Caki2 (cell line): ENCODE results near the gene ZNF746. TPM values are rescaled to one million over a fixed set of nuclear protein-coding genes. Genes with fewer than 3 reads are reported as not detected.
"Not testable (repeated sequence)": the region's sequence is repeated elsewhere in the genome, so short reads cannot be mapped to it uniquely, and the experiment has no call there.

Experiments used
- DNase-seq: peaks from one replicate; pipeline ENCODE4 v3.0.0-alpha.2; 2015; ENCODE audit warnings: low read depth
- in situ Hi-C: cut with HindIII; loops from 2 replicates; pipeline ENCODE4 v1.10.0; 2016; ENCODE audit warnings: low sequenced_read_pairs, low pct_unique_long_range_greater_than_20kb, mixed read lengths
- total RNA-seq: library from RNA; depleted of rRNA; stranded (reverse); fragments of >200 nt; shearing (Covaris generic); gene quantifications from 2 replicates; pipeline ENCODE4 v1.2.3, GENCODE V29; 2014; ENCODE audit warnings: low replicate concordance

The ZNF746 gene
- total RNA-seq, 1 experiment from 2014 or later = 41.4 TPM

DNA sequence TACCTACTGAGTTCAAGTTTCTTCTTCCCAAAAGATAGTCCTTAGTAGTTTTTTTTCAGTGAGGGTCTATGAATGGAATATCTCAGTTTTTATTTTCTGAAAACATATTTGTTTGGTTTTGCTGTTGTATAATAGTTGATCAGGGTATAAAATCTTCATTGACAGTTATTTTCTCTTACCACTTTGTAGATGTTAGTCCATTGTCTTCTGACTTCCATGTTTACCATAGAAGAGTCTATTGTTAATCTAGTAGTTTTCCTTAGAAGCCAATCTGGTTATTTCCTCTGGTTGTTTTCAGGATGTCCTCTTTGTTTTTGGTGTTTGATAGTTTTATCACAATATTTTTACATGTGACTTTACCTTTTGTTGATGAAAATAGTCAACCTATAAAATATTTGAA lies 31.2 kb downstream of the ZNF746 start:
- in situ Hi-C loops = no loop called here

GRCh38 chr7:149463500-149464161 lies 34.0 kb downstream of the ZNF746 start:
- in situ Hi-C loops = no loop called here
- no peak for DNase-seq

More for the DNA sequence above, 31.2 kb downstream of the ZNF746 start:
- DNase-seq = no peak

- in situ Hi-C loops = no loop called here
- no peak for DNase-seq
Observed at GRCh38 chr7:149462101-149462520, 35.5 kb downstream of the ZNF746 start.

DNA sequence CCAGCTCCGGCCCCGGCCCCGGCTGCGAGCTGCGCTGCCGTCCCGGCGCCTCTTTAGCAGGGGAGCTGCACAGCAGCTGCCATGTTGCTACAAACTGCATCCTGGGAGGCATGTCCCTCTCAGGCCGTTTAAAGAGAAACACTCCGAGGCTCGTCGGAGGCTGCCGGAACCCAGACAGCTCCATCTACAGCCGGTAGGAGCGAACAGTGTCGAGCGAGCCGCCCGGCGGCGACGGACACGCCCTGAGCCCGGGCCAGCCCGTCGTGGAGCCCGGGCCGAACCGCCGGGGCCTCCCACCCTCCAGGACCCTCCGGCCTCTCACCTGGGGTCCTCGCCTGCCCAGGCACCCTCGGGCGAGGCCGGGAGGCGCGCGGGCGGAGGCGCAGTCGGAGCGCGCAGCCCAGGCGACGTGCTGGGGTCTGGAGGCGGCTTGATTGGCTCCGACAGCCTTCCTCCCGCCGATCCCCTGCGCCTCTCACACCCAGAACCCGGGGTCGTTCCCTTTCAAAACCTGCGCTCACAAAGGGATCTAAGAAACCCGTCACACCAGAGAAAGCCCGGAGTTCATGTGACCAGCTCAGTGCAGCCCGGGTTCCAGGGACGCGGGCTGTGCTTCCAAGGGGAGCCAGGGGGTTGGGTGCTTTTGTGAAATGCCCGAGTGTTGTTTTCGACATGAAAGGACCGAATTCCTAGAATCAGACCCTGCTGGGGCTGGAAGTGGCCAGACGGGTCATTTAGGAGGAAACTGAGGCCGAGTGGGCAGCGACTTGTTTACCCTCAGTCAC lies 36.9 kb downstream of the ZNF746 start, which contains the start of gene ZNF777:
TSS of gene ZNF777 (minus strand) at position 570 of the 785 bp plus-strand sequence. CDS start 5,040 bp downstream, outside the sequence.
- DNase-seq = peak; percentile 75
- in situ Hi-C loops = no loop called here

DNA sequence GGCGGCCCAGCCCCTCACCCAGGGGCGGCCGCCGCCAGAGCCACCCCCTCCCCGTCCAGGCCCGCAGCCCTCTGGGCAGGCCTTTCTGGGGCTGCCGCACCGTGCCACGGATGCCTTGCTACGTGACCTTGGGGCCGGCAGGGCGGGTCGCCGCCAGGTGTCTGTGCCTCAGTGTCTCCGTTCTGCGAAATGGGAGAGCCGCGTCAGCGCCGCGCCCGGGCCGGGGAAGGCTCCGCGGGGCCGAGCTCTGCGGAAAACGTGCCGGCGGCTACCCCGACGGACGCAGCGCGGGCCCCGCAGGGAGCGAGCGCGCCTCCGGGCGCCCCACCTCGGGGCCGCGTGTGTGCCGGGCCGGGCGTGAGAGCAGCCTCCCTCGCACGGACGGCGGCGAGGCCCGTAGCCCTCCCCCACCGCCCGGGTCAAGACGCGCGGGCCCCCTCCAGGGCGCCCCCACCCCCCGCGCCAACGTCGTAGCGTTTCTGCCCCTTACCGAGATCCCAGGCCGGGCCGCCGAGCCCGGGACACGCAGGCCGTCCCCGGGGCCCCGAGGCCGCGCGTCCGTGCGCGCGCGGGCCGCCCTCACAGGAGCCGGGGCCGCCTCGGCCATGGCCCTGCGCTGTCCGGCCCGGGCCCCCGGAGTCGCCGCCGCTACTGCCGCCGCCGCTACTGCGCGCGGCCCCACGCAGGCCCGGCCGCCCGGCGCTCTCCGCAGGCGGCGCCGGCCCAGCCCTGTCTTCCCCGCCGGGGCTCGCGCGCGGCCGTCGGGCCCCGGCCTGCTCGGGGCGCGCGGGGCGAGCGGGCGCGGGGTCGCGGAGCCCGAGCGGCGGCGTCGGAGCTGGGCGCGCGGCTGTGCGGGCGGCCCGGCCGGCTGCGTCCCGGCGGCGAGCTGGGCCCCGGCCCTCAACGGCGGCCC lies 37.8 kb downstream of the ZNF746 start:
- in situ Hi-C loops = no loop called here
- peak; percentile 6 for DNase-seq

GRCh38 chr7:149459201-149459539 lies 38.4 kb downstream of the ZNF746 start:
- DNase-seq = no peak
- in situ Hi-C loops = no loop called here

GRCh38 chr7:149458235-149458634 lies 39.4 kb downstream of the ZNF746 start:
- no peak for DNase-seq
- in situ Hi-C loops = no loop called here

DNA sequence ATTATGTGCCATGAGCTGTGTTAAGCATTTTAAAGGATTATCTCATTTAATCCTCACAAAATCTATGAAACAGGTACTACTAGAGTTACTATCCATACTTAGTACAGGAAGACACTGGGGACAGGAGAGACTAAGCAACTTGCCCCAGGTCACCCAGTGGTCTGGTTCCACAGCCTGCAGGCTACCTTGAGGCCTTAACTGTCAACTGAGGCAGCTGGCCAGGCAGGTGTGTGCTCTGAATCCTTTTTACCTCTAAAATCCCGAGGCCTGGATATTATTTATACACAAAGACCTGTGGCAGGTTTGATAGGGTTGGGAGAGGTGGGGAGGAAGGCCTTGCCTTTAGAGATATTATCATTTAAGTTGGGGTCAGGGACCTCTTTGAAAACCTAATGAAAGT lies 39.8 kb downstream of the ZNF746 start:
- in situ Hi-C loops = no loop called here
- no peak for DNase-seq

DNA sequence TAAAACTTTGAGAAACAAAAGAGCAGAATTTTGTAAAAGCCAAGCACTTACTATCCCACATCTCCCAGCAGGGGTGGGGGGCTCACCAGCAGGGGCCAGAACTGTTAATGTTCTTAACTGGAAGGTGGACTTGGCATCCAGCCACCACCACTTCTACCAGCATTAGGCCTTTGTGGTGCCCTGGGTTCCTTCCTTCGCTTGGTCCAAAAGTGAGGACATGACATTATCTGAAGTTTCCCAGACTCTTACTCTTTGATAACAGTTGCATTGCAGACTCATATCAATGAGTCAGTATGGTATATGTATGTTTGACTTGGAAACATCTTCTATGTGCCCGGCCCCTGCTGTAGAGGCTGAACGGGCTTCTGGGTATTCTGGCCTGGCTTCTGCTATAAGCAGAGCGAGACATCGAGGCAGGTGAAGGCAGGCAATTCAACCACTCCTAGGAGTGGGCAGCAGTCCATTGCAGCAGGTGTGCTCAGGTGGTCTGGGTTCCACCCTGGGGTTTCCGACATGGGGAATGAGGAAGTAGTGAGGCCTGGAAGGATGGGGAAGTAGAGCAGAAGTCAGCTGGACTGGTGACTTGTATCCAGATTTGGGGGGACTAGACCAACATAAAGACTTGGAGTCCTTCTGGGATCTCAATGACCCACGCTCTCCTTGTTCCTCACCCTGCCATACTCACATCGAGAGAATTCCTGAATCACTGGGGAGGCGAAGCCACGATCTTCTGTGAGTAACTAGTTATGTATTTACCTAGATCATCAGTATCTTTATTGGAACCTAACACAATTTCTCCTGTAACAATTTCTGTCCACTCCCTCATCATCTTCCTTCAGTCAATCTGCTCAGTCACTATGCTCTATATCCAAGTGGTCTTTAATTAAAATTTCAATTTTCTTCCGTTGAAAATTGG lies 40.8 kb downstream of the ZNF746 start:
- in situ Hi-C loops = no loop called here
- no peak for DNase-seq

- no peak for DNase-seq
- in situ Hi-C loops = no loop called here
Observed at GRCh38 chr7:149455175-149455950, 42.2 kb downstream of the ZNF746 start.

DNA sequence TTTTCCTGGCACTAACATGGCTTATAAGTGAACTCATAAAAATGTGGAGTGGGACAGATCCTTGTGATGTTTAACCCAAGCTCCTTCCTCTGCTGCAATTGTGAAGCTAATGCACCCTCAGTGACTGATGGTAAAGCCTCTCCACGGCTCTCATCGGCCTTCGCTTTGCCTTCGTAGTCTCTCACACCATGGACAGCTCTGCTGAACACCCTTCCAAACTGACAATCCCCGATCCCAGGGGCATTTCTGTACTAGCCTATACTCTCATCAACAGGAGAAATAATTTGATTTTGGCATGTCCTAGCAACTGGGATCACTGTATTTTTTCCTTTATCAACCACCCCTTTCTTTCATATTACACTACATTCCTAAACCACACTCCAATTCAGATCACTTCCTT lies 42.9 kb downstream of the ZNF746 start:
- in situ Hi-C loops = no loop called here
- DNase-seq = no peak

DNA sequence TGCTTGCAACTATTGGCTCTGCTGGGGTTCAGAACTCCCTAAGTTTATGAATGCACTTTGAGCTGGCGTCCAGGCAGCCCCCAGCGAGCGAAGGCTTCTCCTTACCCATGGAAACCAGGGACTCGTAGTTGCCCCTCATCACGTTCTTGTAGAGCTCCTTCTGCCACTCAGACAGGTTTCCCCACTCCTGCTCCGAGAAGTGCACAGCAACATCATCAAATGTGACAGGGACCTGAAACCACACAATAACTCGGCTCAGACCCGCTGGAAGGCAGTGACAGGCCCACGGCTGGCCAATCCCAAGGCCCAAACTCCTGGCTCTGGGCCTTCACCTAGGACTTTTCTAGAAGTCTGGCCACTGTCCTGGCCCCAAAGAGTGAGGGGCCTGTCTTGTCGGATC lies 43.6 kb downstream of the ZNF746 start:
- in situ Hi-C loops = no loop called here
- no peak for DNase-seq

DNA sequence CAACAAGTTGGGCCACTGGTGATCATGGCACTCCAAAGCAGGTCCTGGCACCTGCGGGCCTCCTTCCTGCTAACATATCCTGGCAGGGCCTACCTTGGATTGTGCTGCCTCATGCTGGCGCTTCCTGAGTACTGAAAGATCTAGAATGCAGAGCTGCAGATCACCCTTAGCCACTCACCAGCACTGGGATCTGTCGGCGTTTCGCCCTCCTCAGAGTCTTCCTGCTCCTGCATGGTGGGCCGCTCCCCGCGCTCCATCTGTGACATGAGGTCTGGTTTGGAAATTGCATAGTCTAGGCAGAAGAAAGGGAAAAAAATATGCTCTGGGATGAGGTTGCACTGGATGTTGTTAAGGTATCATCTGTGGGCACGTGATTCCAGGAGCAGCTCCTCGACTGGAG lies 46.8 kb downstream of the ZNF746 start:
- in situ Hi-C loops = no loop called here
- no peak for DNase-seq

DNA sequence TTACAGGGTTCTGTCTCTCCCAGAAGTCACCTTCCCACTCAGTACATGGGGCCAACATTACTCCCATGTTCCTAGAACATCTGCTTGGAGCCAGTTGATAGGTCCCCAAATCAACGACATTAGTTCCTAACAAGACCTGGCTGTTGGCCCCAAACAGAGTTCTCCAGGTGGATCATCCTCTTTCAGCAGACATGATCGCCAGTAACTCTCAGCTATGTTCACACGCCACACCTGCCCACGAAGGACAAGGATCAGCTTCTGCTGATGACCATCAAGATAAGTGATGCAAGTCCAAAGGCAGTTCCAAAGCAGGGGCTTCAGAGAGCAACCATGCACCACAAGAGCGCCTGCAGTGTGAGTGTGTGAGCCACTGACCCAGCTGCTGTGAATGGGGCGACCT lies 47.7 kb downstream of the ZNF746 start:
- DNase-seq = no peak
- in situ Hi-C loops = no loop called here

DNA sequence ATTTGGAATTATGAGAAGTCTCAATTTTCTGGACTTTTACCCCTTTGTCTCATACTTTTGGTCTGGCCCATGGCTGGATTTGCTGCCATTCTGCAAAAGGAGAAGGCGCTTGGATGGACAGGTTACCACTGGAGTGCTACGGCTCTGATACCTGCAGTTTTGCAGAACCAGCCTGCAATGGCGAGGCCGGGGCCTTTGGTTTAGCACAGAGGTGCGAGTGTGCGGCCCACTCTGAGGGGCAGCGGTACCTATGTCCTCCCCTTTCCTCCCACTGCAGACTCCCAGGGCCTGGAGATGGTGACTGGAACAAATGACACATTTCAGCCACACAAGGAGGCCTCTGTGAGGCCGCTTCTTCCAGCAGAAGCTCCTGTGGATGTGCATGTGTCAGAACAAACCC lies 48.6 kb downstream of the ZNF746 start:
- in situ Hi-C loops = no loop called here
- DNase-seq = no peak

DNA sequence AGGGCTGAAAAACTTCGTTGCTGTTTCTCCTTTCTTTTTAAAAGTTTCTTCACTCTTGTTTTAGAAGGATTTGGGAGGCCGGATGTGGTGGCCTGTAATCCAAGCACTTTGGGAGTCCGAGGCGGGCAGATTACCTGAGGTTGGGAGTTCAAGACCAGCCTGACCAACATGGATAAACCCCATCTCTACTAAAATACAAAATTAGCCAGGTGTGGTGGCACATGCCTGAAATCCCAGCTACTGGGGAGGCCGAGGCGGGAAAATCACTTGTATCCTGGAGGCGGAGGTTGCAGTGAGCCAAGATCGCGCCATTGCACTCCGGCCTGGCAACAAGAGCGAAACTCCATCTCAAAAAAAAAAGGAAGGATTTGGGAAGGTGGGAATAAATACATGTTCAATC lies 51.6 kb downstream of the ZNF746 start:
- in situ Hi-C loops, DNase-seq: not testable (repeated sequence)

GRCh38 chr7:149444287-149444686 lies 53.3 kb downstream of the ZNF746 start:
- in situ Hi-C loops = no loop called here
- DNase-seq = no peak
